Activated CD8-positive, alpha-beta T cell treated with anti-CD3 and anti-CD28 coated beads for 36 hours (primary cell): Measurements from ENCODE around the gene PMVK. TPM values are rescaled to one million over a fixed set of nuclear protein-coding genes. Genes with fewer than 3 reads are reported as not detected.

Experiments
- ATAC-seq: fragments of 200-7000 bp; cut with Tn5 transposase; one replicate; pipeline ENCODE4 v1.10.0; 2021; ENCODE audit warnings: mild to moderate bottlenecking, moderate library complexity
- CTCF ChIA-PET: fragments of 350-600 bp; sonication (Branson Sonifier 250); formaldehyde crosslinking; loops from one replicate; lab custom pipeline; 2021; ENCODE audit warnings: antibody characterized with exemption; lab: Charles Lee
- POLR2A ChIA-PET: fragments of 350-600 bp; sonication (Branson Sonifier 250); formaldehyde crosslinking; loops from one replicate; lab custom pipeline; 2021; ENCODE audit warnings: antibody characterized with exemption; lab: Charles Lee
- DNase-seq: peaks from one replicate; pipeline ENCODE4 v3.0.0-alpha.2; 2020
- H3K27ac Mint-ChIP-seq: one replicate; pipeline ENCODE4 v1.8.0; 2021; ENCODE audit warnings: mild to moderate bottlenecking, mixed read lengths
- H3K27me3 Mint-ChIP-seq: one replicate; pipeline ENCODE4 v1.8.0; 2021; ENCODE audit warnings: mixed read lengths
- H3K36me3 Mint-ChIP-seq: one replicate; pipeline ENCODE4 v1.8.0; 2021; ENCODE audit warnings: low read depth, mixed read lengths
- H3K4me1 Mint-ChIP-seq: one replicate; pipeline ENCODE4 v1.8.0; 2021; ENCODE audit warnings: low read depth, mixed read lengths
- H3K4me3 Mint-ChIP-seq: one replicate; pipeline ENCODE4 v1.8.0; 2021; ENCODE audit warnings: mild to moderate bottlenecking, moderate library complexity, mixed read lengths
- H3K9me3 Mint-ChIP-seq: one replicate; pipeline ENCODE4 v1.8.0; 2021; ENCODE audit warnings: mixed read lengths
- intact Hi-C: fragments of 100-400 bp; cut with micrococcal nuclease; formaldehyde crosslinking; loops from one replicate; pipeline ENCODE4 v1.10.0; 2022
- total RNA-seq, 2 experiments: library from RNA; stranded (reverse); gene quantifications; one replicate each; pipeline ENCODE4 v1.2.3, GENCODE V29; 2021
- TF ChIP-seq, protein P1 (sequence below): fragments of 200-600 bp; IDR thresholded peaks from one replicate; pipeline ENCODE4 v1.8.0; 2022; ENCODE audit warnings: antibody characterized with exemption, mild to moderate bottlenecking

Gene PMVK
- total RNA-seq, 2 experiments from 2014 or later: 32.3 to 33.2 TPM

DNA sequence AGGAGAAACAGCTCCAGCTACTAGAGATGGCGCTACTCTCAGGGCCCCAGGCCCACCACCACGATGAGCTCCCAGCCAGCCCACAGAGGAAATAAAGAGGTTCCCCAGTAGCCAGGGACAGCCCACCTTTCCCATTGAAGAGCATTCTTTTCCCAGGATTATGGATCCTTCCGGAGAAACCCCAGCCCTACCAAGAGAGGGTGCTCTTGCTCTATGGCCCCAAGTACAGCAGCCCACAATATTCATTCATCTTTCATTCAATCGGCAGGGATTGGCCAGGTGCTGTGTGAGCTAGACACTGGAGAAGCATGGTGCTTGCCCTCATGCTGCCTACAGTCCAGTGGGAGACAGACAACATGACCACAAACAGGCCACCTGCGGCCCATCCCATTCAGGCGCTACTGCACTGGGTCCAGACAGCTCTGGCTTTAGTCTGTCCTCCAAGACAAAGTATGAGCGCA, 29.9 kb downstream of the PMVK start:
- Mint-ChIP-seq H3K27ac (no peak overlapping the region), H3K27me3 (no peaks in the 10 kb centered on the region), H3K36me3 (no peaks in the 10 kb centered on the region), H3K4me1 (no peaks in the 10 kb centered on the region), H3K9me3 (no peaks in the 10 kb centered on the region), H3K4me3 (no peak overlapping the region)
- TF ChIP-seq, protein P1, sequence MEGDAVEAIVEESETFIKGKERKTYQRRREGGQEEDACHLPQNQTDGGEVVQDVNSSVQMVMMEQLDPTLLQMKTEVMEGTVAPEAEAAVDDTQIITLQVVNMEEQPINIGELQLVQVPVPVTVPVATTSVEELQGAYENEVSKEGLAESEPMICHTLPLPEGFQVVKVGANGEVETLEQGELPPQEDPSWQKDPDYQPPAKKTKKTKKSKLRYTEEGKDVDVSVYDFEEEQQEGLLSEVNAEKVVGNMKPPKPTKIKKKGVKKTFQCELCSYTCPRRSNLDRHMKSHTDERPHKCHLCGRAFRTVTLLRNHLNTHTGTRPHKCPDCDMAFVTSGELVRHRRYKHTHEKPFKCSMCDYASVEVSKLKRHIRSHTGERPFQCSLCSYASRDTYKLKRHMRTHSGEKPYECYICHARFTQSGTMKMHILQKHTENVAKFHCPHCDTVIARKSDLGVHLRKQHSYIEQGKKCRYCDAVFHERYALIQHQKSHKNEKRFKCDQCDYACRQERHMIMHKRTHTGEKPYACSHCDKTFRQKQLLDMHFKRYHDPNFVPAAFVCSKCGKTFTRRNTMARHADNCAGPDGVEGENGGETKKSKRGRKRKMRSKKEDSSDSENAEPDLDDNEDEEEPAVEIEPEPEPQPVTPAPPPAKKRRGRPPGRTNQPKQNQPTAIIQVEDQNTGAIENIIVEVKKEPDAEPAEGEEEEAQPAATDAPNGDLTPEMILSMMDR: peak; percentile 32
- ChIA-PET POLR2A (no interaction called here), CTCF (interaction anchor here (0.6 to 2.8 kb wide), 7 partner anchors 15 to 115 kb away, joined by 3 to 9 read pairs (median 3); partner anchors contain the start of gene PMVK)
- intact Hi-C loops: no loop called here
- DNase-seq (no peak), ATAC-seq (no peak)

DNA sequence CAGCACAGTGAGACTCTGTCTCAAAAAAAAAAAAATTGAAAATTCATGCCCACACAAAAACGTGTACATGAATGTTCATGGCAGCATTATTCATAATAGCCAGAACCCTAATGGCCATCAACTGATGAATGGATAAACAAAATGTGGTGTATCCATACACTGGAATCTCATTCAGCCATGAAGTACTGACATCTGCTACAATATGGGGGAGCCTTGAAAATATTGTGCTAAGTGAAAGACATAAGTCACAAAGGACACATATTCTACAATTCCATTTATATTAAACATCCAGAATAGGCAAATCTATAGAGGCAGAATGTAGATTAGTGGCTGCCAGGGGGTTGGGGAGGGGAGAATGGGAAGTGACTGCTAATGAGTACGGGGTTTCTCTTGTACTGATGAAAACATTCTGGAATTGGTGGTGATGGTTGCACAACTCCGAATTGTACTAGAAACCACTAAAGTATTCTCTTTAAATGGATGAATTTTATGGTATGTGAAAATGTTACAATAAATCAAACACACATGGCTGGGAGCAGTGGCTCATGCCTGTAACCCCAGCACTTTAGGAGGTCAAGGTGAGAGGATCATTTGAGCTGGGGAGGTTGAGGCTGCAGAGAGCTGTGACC, 33.5 kb downstream of the PMVK start:
- Mint-ChIP-seq H3K27ac (no peak overlapping the region), H3K9me3 (no peaks in the 10 kb centered on the region), H3K36me3 (no peaks in the 10 kb centered on the region), H3K4me1 (no peaks in the 10 kb centered on the region), H3K4me3 (no peak overlapping the region), H3K27me3 (no peaks in the 10 kb centered on the region)
- TF ChIP-seq, protein P1: no peak
- ATAC-seq (no peak), DNase-seq (no peak)
- intact Hi-C loops: no loop called here
- CTCF ChIA-PET: no interaction called here
- POLR2A ChIA-PET: no interaction called here

DNA sequence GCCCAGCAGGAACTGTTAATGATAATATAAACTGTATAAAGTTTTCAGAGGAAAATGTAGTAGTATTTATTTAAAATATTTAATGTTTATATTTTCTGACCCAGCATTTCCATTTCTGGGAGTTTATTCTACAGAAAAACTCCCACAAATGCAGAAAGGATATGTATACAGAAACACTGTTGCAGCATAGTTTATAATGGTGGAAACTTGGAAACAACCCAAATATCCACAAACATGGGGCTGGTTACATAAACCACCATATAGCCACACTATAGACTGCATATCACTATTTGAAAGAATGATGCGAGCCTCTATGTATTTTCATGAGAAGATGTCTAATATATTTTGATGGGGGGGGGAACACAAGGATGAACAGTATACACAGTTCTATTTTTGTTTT, 34.9 kb downstream of the PMVK start:
- DNase-seq (no peak), ATAC-seq (no peak)
- TF ChIP-seq, protein P1: no peak
- intact Hi-C loops: no loop called here
- Mint-ChIP-seq H3K9me3 (no peaks in the 10 kb centered on the region), H3K27me3 (no peaks in the 10 kb centered on the region), H3K27ac (no peak overlapping the region), H3K4me1 (no peaks in the 10 kb centered on the region), H3K36me3 (no peaks in the 10 kb centered on the region), H3K4me3 (no peak overlapping the region)
- ChIA-PET POLR2A (no interaction called here), CTCF (no interaction called here)

DNA sequence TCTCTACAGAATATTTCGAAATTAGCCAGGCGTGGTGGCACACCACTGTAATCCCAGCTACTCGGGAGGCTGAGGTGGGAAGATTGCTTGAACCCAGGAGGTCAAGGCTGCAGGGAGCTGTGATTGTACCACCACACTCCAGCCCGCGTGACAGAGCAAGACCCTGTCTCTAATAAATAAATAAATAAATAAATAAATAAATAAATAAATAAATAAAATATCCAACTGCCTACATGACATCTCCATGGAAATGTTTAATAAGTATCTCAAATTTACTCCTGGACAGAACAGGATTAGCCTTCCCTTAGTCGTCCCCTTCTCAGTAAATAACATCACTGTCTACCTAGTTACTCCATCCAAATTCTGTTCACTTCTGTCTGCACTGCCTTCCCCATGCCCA, 37.5 kb downstream of the PMVK start:
- no peak overlapping the region for H3K27ac Mint-ChIP-seq
- H3K9me3 Mint-ChIP-seq: no peaks in the 10 kb centered on the region
- ChIA-PET POLR2A (no interaction called here), CTCF (no interaction called here)
- TF ChIP-seq, protein P1: no peak
- DNase-seq: no peak
- no peaks in the 10 kb centered on the region for H3K36me3 Mint-ChIP-seq
- H3K27me3 Mint-ChIP-seq: no peaks in the 10 kb centered on the region
- ATAC-seq: no peak
- intact Hi-C loops: no loop called here
- H3K4me3 Mint-ChIP-seq: no peak overlapping the region
- H3K4me1 Mint-ChIP-seq: no peaks in the 10 kb centered on the region

DNA sequence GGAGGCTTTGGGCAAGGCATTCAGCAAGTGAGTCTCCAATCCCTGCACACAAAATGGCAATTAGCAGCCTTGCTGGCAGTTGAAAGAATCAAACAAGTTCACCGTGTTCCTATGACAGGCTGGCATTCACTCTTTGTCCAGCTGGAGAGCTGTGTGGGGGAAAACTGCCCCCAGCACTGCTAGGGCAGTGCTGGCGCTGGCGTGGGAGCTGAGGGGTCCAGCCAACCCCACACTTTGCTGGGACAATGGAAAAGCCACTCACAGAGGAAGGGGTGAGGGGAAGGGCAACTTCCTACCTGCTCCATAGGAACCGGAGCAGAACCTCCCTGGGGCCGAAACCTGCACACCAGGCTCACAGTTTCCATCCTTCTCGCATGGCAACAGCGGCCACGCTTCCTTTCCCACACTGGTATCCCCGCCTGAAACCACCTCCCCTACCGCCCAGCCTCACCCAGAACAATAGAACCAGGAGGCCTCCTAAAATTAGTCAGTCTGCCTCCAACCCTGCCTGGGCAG, 39.7 kb downstream of the PMVK start:
- H3K9me3 Mint-ChIP-seq: no peaks in the 10 kb centered on the region
- ATAC-seq: no peak
- intact Hi-C loops: no loop called here
- TF ChIP-seq, protein P1: no peak
- no peaks in the 10 kb centered on the region for H3K36me3 Mint-ChIP-seq
- POLR2A ChIA-PET: no interaction called here
- no peak overlapping the region for H3K4me3 Mint-ChIP-seq
- no peaks in the 10 kb centered on the region for H3K27me3 Mint-ChIP-seq
- no peak overlapping the region for H3K27ac Mint-ChIP-seq
- CTCF ChIA-PET: interaction anchor here (0.9 to 1.9 kb wide), 4 partner anchors 18 to 562 kb away, joined by 3 to 6 read pairs (median 3); no protein-coding TSS in a partner anchor
- H3K4me1 Mint-ChIP-seq: no peaks in the 10 kb centered on the region
- no peak for DNase-seq
